Calu3 (cell line): ENCODE measurements around the gene UVRAG. TPM values are rescaled to one million over a fixed set of nuclear protein-coding genes. Genes with fewer than 3 reads are reported as not detected.
A peak's percentile ranks its signal among the peaks of the same experiment; 100 is the strongest.

ENCODE experiments used
- BruUV-seq: library from RNA; stranded (reverse); fragments of 400-500 nt; replicated peaks from 2 replicates; lab custom pipeline; 2021; lab: Mats Ljungman, UMichigan
- CTCF ChIA-PET: fragments of 300-600 bp; sonication (Branson Sonifier 250); formaldehyde crosslinking; loops from one replicate; lab custom pipeline; 2022; ENCODE audit warnings: antibody characterized with exemption; lab: Charles Lee
- DNase-seq: peaks from one replicate; pipeline ENCODE4 v3.0.0; 2022
- H3K27ac Mint-ChIP-seq: one replicate; pipeline ENCODE4 v1.8.0; 2022; ENCODE audit warnings: mixed read lengths; ENCODE audit not compliant: unreplicated experiment
- H3K27me3 Mint-ChIP-seq: one replicate; pipeline ENCODE4 v1.8.0; 2022; ENCODE audit warnings: mixed read lengths; ENCODE audit not compliant: unreplicated experiment
- H3K36me3 Mint-ChIP-seq: one replicate; pipeline ENCODE4 v1.8.0; 2022; ENCODE audit warnings: mild to moderate bottlenecking, moderate library complexity, mixed read lengths; ENCODE audit not compliant: insufficient read depth, unreplicated experiment
- H3K4me1 Mint-ChIP-seq: one replicate; pipeline ENCODE4 v1.8.0; 2022; ENCODE audit warnings: mild to moderate bottlenecking, low read depth, mixed read lengths; ENCODE audit not compliant: unreplicated experiment
- H3K4me3 Mint-ChIP-seq: one replicate; pipeline ENCODE4 v1.8.0; 2022; ENCODE audit warnings: mild to moderate bottlenecking, low read depth, moderate library complexity, mixed read lengths; ENCODE audit not compliant: unreplicated experiment
- H3K9me3 Mint-ChIP-seq: one replicate; pipeline ENCODE4 v1.8.0; 2022; ENCODE audit warnings: low read depth, mixed read lengths; ENCODE audit not compliant: unreplicated experiment
- intact Hi-C: fragments of 100-400 bp; cut with micrococcal nuclease; formaldehyde crosslinking; loops from one replicate; pipeline ENCODE4 v1.10.0; 2022; ENCODE audit not compliant: unreplicated experiment
- total RNA-seq: library from RNA; stranded (reverse); gene quantifications from 2 replicates; pipeline ENCODE4 v1.2.3, GENCODE V29; 2022
- TF ChIP-seq, protein P1 (sequence below): fragments of 200-600 bp; IDR thresholded peaks from one replicate; pipeline ENCODE4 v1.8.0; 2022; ENCODE audit warnings: antibody characterized with exemption; ENCODE audit not compliant: unreplicated experiment

UVRAG gene
- total RNA-seq, 1 experiment from 2014 or later: 18.5 TPM

DNA sequence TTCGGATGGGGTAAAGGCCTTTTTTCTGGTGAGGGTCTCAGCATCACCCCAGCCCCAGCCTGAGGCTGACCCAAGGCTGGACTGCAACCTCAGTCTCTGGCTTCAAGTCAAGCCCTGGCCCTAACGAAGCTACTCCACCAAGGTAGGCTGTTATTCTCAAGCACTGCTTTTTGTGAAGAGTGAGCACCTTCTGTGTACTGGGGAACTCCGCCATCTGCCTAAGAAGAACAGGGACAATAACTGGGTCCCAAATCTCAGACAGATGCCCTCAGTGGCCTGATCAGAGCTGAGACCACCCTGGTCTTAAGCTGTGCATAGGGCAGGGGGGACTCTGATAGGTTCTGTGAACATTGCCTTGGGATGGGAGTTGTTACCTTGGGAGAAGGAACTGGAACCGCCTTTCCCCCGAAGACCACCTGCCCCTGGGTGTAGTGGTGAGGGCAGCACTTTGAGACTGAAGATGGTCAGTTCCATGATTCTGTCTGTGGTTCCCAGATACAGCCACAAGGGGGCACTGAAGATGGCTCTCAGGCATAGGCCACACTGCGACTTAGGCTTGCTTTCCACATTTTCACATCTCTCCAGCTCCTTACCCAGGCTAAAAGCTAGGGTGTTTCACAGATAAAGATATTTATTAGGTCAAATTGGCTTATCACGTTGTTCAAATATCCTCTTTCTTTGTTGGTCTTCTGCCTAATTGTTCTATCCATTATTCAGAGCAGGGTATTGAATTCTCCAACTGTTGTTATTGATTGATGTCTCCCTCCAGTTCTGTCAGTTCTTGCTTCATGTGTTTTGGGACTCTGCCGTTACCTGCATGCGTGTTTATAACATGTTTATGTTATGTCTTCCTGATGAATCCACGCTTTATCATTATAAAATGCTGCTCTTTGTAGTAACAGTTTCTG, 11.8 kb upstream of the UVRAG start:
- TF ChIP-seq, protein P1, sequence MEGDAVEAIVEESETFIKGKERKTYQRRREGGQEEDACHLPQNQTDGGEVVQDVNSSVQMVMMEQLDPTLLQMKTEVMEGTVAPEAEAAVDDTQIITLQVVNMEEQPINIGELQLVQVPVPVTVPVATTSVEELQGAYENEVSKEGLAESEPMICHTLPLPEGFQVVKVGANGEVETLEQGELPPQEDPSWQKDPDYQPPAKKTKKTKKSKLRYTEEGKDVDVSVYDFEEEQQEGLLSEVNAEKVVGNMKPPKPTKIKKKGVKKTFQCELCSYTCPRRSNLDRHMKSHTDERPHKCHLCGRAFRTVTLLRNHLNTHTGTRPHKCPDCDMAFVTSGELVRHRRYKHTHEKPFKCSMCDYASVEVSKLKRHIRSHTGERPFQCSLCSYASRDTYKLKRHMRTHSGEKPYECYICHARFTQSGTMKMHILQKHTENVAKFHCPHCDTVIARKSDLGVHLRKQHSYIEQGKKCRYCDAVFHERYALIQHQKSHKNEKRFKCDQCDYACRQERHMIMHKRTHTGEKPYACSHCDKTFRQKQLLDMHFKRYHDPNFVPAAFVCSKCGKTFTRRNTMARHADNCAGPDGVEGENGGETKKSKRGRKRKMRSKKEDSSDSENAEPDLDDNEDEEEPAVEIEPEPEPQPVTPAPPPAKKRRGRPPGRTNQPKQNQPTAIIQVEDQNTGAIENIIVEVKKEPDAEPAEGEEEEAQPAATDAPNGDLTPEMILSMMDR: peak; percentile 83
- intact Hi-C loops: loop anchor here (1.0 to 5.0 kb wide), 2 partner anchors 64 to 81 kb away; no protein-coding TSS in a partner anchor
- peak; percentile 79 for DNase-seq
- Mint-ChIP-seq H3K27ac (no peak overlapping the region), H3K4me3 (no peak overlapping the region), H3K4me1 (no peaks in the 10 kb centered on the region), H3K27me3 (no peaks in the 10 kb centered on the region), H3K36me3 (no peaks in the 10 kb centered on the region), H3K9me3 (no peaks in the 10 kb centered on the region)
- no TSS peak for BruUV-seq
- CTCF ChIA-PET: interaction anchor here (0.6 to 2.8 kb wide), 4 partner anchors 60 to 97 kb away, joined by 3 to 15 read pairs (median 4); no protein-coding TSS in a partner anchor

DNA sequence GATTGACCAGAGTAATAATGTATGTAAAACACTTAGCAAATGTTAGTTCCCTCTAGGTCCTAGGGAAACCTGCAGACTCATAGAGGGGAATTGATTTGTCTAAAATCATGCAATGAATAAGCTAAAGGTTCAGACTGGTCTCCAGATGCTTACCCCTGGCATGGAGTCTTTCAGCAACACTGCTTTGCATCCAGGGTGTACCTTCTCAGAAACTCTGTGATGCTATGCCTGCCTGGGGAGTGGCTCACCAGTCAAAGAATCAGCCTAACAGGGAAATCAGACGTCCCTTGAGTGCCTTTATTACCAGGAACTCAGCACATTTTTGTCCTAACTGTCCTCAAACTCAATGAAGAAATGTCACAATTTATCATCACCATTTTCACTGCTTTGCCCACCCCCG, 5.9 kb upstream of the UVRAG start:
- intact Hi-C loops: no loop called here
- no peaks in the 10 kb centered on the region for H3K36me3 Mint-ChIP-seq
- CTCF ChIA-PET: no interaction called here
- no peak for DNase-seq
- H3K4me1 Mint-ChIP-seq: peaks cover 12% of the 10 kb centered on the region
- BruUV-seq: no TSS peak
- no peaks in the 10 kb centered on the region for H3K9me3 Mint-ChIP-seq
- TF ChIP-seq, protein P1: no peak
- no peak overlapping the region for H3K27ac Mint-ChIP-seq
- H3K27me3 Mint-ChIP-seq: no peaks in the 10 kb centered on the region
- H3K4me3 Mint-ChIP-seq: no peak overlapping the region

DNA sequence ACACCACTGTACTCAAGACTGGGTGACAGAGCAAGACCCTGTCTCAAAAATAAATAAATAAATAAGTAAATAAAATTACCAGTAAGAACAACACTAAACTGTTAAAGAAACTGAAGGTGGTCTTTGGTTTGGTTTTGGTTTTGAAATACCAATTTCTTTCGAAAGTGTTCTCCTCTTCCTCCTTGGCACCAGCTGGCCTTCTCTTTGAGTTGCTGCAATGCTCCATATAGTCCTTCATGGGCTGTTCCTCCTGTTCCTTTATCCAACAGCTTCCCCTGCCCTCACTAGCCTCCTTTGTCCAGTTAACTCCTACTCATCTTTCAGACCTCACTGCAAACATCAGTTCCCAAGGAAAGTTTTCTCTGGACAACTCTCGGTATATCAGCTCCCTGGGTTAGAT, 5.0 kb upstream of the UVRAG start:
- TF ChIP-seq, protein P1: no peak
- no TSS peak for BruUV-seq

DNA sequence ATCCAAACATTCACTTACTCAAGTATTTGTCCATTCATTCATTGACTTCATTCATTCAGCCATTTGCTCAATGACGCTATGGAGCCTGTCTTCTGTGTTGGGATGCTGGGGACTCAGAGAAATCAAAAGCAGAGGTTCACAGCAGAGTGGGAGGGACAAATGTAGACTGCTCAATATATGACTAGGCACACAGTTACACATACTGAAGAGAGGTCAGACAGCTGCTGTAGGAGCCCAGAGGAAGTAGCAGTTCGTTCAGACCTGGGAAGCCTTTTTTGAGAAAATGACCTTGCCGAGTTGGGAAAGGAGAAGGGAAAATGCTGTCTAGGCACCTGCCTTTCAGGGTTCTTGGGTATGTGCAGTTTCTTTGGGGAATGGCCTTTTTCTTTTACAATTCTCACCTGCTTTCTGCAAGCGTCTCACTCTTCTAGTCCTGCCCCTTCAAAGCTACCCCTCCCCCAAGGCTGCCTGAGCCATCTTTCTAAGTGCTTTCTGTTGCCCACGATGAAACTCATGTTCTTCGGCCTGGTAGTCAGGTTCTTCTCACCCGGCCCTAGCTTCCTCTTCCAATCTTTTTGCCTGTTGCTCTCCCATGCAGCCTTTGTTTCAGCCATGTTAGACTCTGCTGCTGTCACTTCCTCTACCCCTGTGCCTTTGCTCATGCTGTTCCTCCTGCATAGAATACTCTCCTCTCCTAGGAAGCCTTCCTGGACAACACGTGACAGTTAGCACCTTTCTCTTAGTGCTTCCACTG, 4.2 kb upstream of the UVRAG start:
- H3K36me3 Mint-ChIP-seq: no peaks in the 10 kb centered on the region
- TF ChIP-seq, protein P1: no peak
- intact Hi-C loops: no loop called here
- DNase-seq: no peak
- H3K4me1 Mint-ChIP-seq: peaks cover 12% of the 10 kb centered on the region
- no peak overlapping the region for H3K4me3 Mint-ChIP-seq
- no peaks in the 10 kb centered on the region for H3K9me3 Mint-ChIP-seq
- H3K27me3 Mint-ChIP-seq: no peaks in the 10 kb centered on the region
- H3K27ac Mint-ChIP-seq: no peak overlapping the region
- CTCF ChIA-PET: no interaction called here
- no TSS peak for BruUV-seq

More for the DNA sequence above, 5.0 kb upstream of the UVRAG start:
- Mint-ChIP-seq H3K36me3 (no peaks in the 10 kb centered on the region), H3K4me1 (peaks cover 12% of the 10 kb centered on the region), H3K27ac (no peak overlapping the region), H3K9me3 (no peaks in the 10 kb centered on the region), H3K4me3 (no peak overlapping the region), H3K27me3 (no peaks in the 10 kb centered on the region)
- no peak for DNase-seq
- CTCF ChIA-PET: no interaction called here
- intact Hi-C loops: no loop called here
